Activated CD8-positive, alpha-beta T cell treated with anti-CD3 and anti-CD28 coated beads for 36 hours (primary cell): ENCODE data around the gene STK33. TPM values are rescaled to one million over a fixed set of nuclear protein-coding genes. Genes with fewer than 3 reads are reported as not detected.

Source experiments
- ATAC-seq: fragments of 200-7000 bp; cut with Tn5 transposase; one replicate; pipeline ENCODE4 v1.10.0; 2021; ENCODE audit warnings: mild to moderate bottlenecking, moderate library complexity
- CTCF ChIA-PET: fragments of 350-600 bp; sonication (Branson Sonifier 250); formaldehyde crosslinking; loops from one replicate; lab custom pipeline; 2021; ENCODE audit warnings: antibody characterized with exemption; lab: Charles Lee
- POLR2A ChIA-PET: fragments of 350-600 bp; sonication (Branson Sonifier 250); formaldehyde crosslinking; loops from one replicate; lab custom pipeline; 2021; ENCODE audit warnings: antibody characterized with exemption; lab: Charles Lee
- DNase-seq: peaks from one replicate; pipeline ENCODE4 v3.0.0-alpha.2; 2020
- H3K27ac Mint-ChIP-seq: one replicate; pipeline ENCODE4 v1.8.0; 2021; ENCODE audit warnings: mild to moderate bottlenecking, mixed read lengths
- H3K27me3 Mint-ChIP-seq: one replicate; pipeline ENCODE4 v1.8.0; 2021; ENCODE audit warnings: mixed read lengths
- H3K36me3 Mint-ChIP-seq: one replicate; pipeline ENCODE4 v1.8.0; 2021; ENCODE audit warnings: low read depth, mixed read lengths
- H3K4me1 Mint-ChIP-seq: one replicate; pipeline ENCODE4 v1.8.0; 2021; ENCODE audit warnings: low read depth, mixed read lengths
- H3K4me3 Mint-ChIP-seq: one replicate; pipeline ENCODE4 v1.8.0; 2021; ENCODE audit warnings: mild to moderate bottlenecking, moderate library complexity, mixed read lengths
- H3K9me3 Mint-ChIP-seq: one replicate; pipeline ENCODE4 v1.8.0; 2021; ENCODE audit warnings: mixed read lengths
- CTCF ChIP-seq: fragments of 200-600 bp; IDR thresholded peaks from one replicate; pipeline ENCODE4 v1.8.0; 2022; ENCODE audit warnings: antibody characterized with exemption, mild to moderate bottlenecking
- intact Hi-C: fragments of 100-400 bp; cut with micrococcal nuclease; formaldehyde crosslinking; loops from one replicate; pipeline ENCODE4 v1.10.0; 2022
- total RNA-seq, 2 experiments: library from RNA; stranded (reverse); gene quantifications; one replicate each; pipeline ENCODE4 v1.2.3, GENCODE V29; 2021

The STK33 gene
- total RNA-seq, 2 experiments from 2014 or later = 1.3 to 3.6 TPM

GRCh38 chr11:8631395-8632118, 37.5 kb upstream of the STK33 start:
- no peaks in the 10 kb centered on the region for H3K4me1 Mint-ChIP-seq
- DNase-seq (no peak), ATAC-seq (no peak)
- POLR2A ChIA-PET = no interaction called here
- no peak overlapping the region for H3K27ac Mint-ChIP-seq
- intact Hi-C loops = no loop called here
- peaks cover 33% of the 10 kb centered on the region for H3K36me3 Mint-ChIP-seq
- H3K9me3 Mint-ChIP-seq = peaks cover 1% of the 10 kb centered on the region
- H3K27me3 Mint-ChIP-seq = no peaks in the 10 kb centered on the region
- CTCF ChIA-PET = interaction anchor here (0.8 to 0.9 kb wide), 2 partner anchors 8 to 21 kb away, joined by 3 to 4 read pairs; no protein-coding TSS in a partner anchor
- H3K4me3 Mint-ChIP-seq = no peak overlapping the region
- no peak for TF ChIP-seq CTCF

- ChIA-PET POLR2A (no interaction called here), CTCF (no interaction called here)
- no peaks in the 10 kb centered on the region for H3K4me1 Mint-ChIP-seq
- no peak overlapping the region for H3K27ac Mint-ChIP-seq
- no peaks in the 10 kb centered on the region for H3K27me3 Mint-ChIP-seq
- peaks cover 20% of the 10 kb centered on the region for H3K36me3 Mint-ChIP-seq
- no peak for DNase-seq
- ATAC-seq = no peak
- no peaks in the 10 kb centered on the region for H3K9me3 Mint-ChIP-seq
- intact Hi-C loops = no loop called here
- no peak overlapping the region for H3K4me3 Mint-ChIP-seq
- TF ChIP-seq CTCF = no peak
Measured at GRCh38 chr11:8624698-8625097, 30.7 kb upstream of the STK33 start.

- Mint-ChIP-seq H3K27ac (no peak overlapping the region), H3K9me3 (no peaks in the 10 kb centered on the region), H3K27me3 (no peaks in the 10 kb centered on the region), H3K4me1 (no peaks in the 10 kb centered on the region), H3K4me3 (no peak overlapping the region), H3K36me3 (peaks cover 20% of the 10 kb centered on the region)
- CTCF ChIA-PET = no interaction called here
- no peak for DNase-seq
- intact Hi-C loops = no loop called here
- no peak for ATAC-seq
- POLR2A ChIA-PET = no interaction called here
- TF ChIP-seq CTCF = no peak
Measured at GRCh38 chr11:8621147-8621546, 27.1 kb upstream of the STK33 start.

- Mint-ChIP-seq H3K4me1 (no peaks in the 10 kb centered on the region), H3K36me3 (peaks cover 17% of the 10 kb centered on the region), H3K27me3 (no peaks in the 10 kb centered on the region), H3K4me3 (no peak overlapping the region), H3K27ac (no peak overlapping the region), H3K9me3 (no peaks in the 10 kb centered on the region)
- intact Hi-C loops = no loop called here
- CTCF ChIA-PET = interaction anchor here (1.1 kb wide), 1 partner anchor 10 kb away, joined by 3 read pairs; no protein-coding TSS in a partner anchor
- ATAC-seq = no peak
- no peak for DNase-seq
- POLR2A ChIA-PET = no interaction called here
- TF ChIP-seq CTCF = no peak
Measured at GRCh38 chr11:8617063-8617462, 23.0 kb upstream of the STK33 start.

GRCh38 chr11:8615291-8616032, 21.4 kb upstream of the STK33 start:
- DNase-seq (no peak), ATAC-seq (no peak)
- POLR2A ChIA-PET = no interaction called here
- Mint-ChIP-seq H3K27ac (no peak overlapping the region), H3K4me3 (no peak overlapping the region), H3K27me3 (no peaks in the 10 kb centered on the region), H3K4me1 (peaks cover 4% of the 10 kb centered on the region), H3K9me3 (no peaks in the 10 kb centered on the region), H3K36me3 (peaks cover 20% of the 10 kb centered on the region)
- intact Hi-C loops = no loop called here
- CTCF ChIA-PET = no interaction called here
- TF ChIP-seq CTCF = no peak
